ENCODE data around the gene TALDO1.

The TALDO1 gene

DNA sequence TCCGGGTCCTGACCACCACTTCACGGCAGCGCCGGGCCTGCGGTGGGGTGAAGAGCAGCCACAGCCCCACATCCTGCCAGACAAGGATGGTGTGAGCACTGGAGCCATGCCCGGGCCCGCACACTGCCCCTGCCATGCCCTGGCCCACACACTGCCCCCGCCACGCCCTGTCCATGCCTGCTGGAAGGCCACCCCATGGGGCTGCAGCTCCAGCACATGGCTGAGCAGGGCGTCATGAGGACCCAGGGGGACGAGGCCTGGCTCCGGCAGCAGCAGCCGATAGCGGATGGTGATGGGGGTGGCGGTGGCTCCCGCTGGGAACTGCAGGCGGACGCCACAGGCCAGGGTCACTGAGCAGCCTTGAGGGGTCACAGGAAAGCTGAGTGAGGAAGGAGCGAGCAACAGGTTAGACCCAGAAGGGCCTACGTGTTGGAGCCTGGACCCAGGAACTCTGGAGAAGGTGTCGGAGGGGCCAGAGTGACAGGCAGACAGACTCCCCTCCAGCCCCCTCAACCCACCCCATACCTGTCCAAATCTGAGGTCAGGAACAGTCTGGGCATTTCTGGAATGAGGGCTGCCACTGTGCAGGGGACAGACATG, 54.9 kb downstream of the TALDO1 start:
- DNase-seq = no peak

DNA sequence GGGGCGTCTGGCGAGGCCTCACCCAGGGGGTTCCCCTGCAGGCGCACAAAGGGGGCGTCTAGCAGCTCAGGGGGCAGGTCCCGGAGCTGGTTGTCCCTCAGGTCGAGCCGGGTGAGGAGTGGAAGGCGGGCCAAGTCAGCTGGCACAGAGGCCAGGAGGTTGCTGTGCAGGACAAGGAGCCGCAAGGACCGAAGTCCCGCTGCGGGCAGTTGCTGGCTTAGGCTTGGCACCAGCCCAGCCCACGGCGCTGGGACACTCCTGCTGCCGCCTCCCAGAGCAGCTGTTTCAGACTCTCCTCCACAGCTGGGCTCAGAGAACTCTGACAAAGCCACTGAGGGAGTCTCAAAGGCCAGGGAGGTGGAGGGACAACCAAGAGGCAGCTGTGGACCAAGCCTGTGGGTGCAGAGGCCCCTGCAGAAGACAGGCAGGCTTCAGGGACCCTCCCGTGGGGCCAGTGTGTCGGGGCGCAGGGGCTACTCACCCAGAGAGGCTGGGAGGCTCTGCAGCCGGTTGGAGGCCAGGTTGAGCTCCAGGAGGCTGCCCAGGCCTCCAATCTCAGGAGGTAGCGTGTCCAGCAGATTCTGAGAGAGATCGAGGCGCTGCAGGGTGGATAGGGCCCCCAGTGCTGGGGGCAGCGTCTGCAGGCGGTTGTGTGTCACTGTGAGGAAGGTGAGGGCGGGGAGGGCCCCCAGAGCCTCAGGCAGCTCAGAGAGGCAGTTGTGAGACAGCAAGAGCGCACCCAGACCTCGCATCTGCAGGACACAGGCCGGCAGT, 55.6 kb downstream of the TALDO1 start:
- DNase-seq = no peak

DNA sequence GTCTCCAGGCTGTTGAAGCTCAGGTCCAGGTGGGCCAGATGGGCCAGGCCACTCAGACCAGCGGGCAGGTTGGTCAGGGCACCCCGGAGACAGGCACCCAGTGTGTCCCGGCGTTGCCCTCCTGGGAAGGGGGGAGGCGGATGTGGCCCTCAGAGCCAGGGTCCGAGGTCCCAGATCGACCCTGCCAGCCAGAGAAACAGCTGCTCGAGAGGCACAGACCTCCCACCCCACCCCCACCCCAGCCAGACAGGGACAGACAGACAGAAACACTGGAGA, 56.1 kb downstream of the TALDO1 start:
- DNase-seq = no peak

DNA sequence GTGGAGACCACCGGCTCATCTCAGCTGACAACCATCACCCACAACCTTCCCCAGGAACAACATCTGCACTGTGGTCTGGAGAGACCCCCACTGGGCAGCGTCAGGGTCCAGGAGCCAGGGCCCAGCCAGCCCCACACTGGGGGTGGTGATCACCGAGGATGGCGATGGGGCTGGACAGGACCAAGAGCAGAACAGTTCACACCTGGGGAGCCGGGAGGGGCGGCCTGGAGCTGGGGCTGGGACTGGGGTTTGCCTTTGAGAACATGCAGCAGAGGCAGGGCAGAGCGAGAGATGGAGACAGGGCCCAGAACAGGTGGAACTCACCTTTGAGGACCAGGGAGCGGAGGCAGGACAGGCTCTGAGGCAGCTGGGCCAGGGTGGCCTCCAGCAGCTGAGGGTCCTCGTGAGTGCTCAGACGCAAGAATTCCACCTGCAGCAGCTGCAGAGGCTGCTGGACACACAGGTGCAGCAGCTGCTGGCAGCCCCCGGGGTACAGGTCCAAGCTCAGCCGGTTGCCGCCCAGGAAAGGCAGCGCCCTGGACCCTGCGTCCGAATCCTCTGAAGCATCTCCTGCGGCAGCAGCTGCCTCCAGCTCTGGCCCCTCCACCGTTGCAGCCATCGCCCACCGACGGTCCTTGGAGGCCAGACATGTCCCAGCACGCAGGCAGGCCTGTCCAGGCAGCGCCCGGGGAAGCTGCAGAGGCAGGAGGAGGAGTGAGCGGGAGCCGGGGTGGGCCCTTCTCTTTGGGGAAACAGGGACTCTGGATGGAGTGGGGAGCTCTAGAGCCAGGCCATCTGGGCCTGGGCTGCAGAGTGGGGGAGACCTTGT, 56.7 kb downstream of the TALDO1 start:
- DNase-seq = no peak

DNA sequence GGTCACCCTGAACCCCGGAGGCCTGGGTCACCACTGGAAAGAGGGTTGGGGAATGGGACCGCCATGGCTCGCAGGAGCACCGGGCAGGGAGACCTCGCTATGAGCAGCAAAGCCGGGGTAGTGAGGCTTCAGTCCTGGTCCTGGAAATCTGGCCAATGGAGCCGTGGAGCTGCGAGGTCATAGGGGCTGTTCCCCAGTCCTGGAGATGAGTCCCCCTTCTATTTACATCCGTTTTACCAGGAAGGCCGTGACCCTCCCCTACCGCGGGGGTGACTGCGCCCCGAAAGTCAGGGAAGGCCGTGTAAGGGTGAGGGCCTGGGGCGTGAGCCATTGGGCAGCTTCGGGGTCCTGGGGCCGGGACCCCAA, 57.3 kb downstream of the TALDO1 start:
- no peak for DNase-seq

DNA sequence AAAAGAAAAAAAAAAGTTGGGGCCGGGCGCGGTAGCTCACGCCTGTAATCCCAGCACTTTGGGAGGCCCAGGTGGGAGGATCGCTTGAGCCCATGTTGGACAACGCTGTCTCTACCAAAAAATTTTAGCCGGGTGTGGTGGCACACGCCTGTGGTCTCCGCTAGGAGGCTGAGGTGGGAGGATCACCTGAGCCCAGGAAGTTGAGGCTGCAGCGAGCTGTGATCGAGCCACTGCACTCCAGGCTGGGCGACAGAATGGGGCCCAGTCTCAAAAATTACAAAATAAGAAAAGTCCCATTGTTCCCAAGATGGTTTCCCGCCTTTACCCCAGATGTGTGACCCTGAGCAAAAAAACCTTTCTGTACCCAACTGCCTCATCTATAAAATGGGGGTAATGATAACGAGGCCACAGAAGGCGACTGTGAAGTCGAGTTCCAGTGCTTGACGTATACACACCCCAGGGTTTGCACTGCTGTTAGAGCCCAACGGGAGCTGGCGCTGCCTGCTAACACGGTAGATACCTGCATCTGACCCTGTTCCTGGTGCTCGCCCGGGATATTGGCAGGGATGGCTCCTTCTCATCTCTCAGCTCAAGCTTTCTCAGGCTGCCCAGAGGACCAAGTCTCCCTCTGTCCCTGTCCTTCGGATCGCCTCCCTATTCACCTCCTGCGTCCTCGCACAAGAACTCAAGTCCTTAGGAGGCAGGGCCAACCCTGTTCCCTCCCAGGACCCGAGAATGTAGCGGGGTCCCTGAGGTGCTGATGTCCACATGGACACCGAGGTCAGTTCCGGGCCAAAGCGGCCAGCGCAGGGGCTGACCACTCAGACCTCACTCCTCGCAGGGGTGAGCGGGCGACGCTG, 61.4 kb downstream of the TALDO1 start:
- DNase-seq = no peak

DNA sequence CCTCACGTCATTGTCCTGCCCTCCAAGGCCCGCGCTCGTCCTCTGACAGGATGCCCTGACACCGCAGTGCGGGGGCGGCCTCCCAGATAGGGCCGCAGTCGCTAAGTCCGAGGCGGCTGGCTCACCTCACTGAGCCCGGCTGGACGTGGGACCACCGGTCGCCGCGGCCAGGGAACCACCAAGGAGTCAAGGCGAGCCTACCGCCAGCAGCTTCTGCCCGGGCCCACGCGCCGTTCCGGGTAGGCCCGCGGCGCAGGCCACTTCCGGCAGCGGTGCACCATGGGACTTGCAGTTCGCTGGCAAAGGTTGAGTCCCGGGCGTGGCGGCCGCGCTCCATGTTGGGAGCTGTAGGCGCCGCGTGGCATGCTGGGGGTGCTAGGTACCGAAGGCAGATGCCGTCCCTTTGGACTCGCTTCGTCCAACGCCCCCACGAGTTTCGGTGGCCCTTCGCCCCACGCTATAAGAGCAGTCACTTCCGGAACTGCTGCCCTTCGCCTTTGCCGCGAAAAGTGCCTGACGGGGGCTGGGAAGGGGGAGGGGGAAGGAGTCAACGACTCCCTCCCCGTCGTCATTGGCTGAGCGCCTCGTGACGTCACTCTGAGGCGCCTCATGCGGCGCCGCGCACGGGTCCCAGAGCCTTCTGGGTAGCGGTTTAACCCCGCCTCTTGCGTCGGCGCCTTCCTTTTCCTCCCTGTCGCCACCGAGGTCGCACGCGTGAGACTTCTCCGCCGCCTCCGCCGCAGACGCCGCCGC, 62.2 kb downstream of the TALDO1 start, which contains the start of gene RPLP2:
Gene RPLP2, plus strand, starts transcription at position 681 of the 753 bp plus-strand sequence. CDS start 268 bp downstream, outside the sequence.
- peak; percentile 96 to 99 for DNase-seq

DNA sequence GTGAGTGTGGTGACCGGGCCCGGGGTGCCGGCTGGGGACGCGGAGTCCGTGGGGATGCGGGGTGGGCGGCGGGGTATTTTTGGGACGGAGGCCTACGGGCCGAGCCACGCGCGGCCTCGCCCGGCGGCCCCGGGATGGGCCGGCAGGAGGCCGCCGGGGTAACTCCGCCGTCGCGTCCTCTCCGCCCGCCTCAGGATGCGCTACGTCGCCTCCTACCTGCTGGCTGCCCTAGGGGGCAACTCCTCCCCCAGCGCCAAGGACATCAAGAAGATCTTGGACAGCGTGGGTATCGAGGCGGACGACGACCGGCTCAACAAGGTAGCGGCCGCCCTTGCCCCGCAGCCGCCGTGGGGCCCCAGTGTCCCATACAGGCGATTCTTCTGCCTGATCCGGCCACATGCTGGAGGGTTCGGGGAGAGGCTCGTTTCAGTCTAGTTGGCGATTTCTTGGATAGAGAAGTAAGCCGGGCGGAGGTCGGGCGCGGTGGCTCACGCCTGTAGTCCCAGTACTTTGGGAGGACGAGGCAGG, 62.8 kb downstream of the TALDO1 start:
- DNase-seq = no peak

DNA sequence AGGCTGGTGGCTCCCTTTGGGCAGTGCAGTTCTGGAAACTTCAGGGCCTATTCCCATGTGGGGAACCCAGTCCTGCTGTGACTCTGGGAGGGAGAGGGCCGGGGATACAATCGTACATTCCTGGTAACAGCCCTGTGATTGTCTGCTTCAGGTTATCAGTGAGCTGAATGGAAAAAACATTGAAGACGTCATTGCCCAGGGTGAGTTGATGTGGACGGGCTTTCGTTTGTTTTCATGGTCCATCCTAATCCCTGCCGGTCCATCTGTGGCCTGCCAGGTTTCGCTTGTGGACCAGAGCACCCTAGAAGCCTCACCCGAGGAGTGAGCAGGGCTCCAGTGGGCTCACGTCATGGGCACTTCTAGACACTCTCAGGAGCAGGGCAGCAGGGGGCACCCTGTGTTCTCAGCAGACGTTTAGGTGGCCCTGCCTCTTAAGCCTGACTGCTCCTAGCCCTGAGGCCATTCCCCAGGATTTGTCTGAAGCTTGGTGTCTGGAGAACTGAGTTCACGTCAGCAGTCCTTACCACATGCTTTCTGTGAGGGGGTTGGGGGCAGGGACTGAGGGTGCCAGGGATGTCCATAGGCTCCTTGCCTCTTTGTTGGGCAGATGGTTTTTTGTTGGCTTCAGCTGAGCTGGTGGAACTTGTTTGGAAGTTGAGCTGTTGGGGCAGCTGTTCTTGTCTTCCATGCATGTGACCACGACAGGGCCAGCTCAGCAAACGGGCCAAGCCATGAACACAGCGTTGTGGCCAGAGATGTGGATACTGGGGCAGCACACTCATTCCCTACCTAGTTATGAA, 64.4 kb downstream of the TALDO1 start:
- no peak for DNase-seq

DNA sequence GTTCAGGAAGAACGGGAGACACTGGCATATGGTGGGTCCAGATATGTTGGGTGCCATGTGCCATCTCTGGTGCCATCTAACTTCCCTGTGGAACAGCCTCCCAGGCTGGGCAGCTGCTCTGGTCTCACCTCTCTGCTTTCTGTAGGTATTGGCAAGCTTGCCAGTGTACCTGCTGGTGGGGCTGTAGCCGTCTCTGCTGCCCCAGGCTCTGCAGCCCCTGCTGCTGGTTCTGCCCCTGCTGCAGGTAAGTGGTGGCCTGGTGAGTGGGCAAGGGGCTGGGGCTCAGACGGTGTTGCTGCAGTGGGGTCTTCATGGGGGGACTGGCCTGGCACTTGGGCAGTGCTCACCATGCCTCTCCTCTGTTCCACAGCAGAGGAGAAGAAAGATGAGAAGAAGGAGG, 65.1 kb downstream of the TALDO1 start:
- DNase-seq = no peak

DNA sequence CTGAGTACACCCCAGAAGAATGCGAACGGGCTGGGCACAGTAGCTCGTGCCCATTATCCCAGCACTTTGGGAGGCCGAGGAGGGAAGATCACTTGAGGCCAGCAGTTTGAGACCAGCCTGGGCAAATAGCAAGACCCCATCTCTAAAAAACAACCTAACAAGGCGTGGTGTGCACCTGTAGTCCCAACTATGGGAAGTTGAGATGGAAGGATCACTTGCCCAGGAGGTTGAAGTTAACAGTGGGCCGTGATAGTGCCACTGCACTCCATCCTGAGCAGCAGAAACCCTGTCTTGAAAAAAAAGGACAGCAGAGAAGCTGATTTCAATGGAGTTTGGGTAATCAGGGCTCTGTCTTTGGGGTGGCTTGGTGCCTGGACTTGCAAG, 65.8 kb downstream of the TALDO1 start:
- no peak for DNase-seq

DNA sequence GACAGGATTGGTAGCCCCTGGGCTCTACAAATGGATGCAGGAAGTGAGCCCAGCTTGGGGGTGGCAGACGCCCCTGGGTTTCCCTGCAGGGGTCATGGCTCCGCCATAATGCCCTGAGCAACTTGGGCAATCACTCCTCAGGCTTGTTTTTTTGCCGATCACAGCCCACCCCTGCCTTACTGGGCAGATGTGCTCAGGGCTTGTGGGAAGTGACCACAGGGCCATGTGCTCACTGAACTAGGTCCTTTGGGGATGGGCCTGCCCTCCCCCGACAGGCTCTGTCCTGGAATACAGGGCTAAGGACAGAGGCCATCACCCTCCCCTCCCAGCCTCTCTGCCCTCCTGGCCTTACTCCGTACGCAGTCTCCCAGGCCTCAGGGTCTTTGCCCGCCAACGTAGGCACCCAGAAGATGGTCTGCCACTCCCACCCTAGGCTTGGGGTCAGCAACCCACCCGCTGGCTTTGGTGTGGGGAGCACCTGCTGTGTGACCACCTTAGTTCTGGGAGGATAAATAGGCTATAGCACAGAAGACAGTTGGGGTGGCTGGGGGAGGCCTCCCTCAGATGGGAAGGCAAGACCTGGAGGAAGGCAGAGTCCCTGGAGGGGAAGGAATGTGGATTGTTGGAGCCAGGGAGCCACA, 66.3 kb downstream of the TALDO1 start:
- no peak for DNase-seq

All from inflammatory macrophage treated with lipopolysaccharide for 1 hour (primary cell).